ENCODE data around the gene MS4A14. TPM values are rescaled to one million over a fixed set of nuclear protein-coding genes. Genes with fewer than 3 reads are reported as not detected.

Gene MS4A14
- 1 to 10 TPM in 1 of 4 donors, under 1 TPM in 2, not detected in 1; 0.10 to 1.2 (median 0.38) TPM for total RNA-seq

- no peak within 1 kb of the TSS for H3K4me3 ChIP-seq (ENCODE audit: low read depth, poor library complexity, severe bottlenecking)
- no peak for DNase-seq (ENCODE audit: low spot score in 2 of 2)
- 66 to 69% methylated on average over 3 of the region's 3 CpGs for WGBS, 2 donors
- intact Hi-C loops (cut with DNase I; ENCODE audit: low total_unique reads): no loop called here
- TF ChIP-seq CTCF (IDR thresholded peaks at IDR 0.05) (no peak), POLR2A (IDR thresholded peaks at IDR 0.05) (no peak)
These were observed at the start of gene MS4A14 for GRCh38 chr11:60396382-60396781. MS4A14 (plus strand) TSS chr11:60396459; CDS start chr11:60396579, 120 bp downstream.

- TF ChIP-seq POLR2A (IDR thresholded peaks at IDR 0.05): no peak
- no peak for TF ChIP-seq CTCF (IDR thresholded peaks at IDR 0.05)
These were observed 49.0 kb upstream of the MS4A14 start for GRCh38 chr11:60347084-60347797.

GRCh38 chr11:60348116-60348515 is 48.1 kb upstream of the MS4A14 start:
- WGBS, 2 donors: 64 to 69% methylated on average over 2 of the region's 2 CpGs
- no peak for DNase-seq (ENCODE audit: low spot score in 2 of 2)
- no peak overlapping the region for H3K4me3 ChIP-seq (ENCODE audit: low read depth, poor library complexity, severe bottlenecking)
- intact Hi-C loops (cut with DNase I; ENCODE audit: low total_unique reads): loop anchor here (1.0 kb wide), 1 partner anchor 47 kb away; no protein-coding TSS in a partner anchor
- no peak for TF ChIP-seq POLR2A (IDR thresholded peaks at IDR 0.05)
- TF ChIP-seq CTCF (IDR thresholded peaks at IDR 0.05): no peak

More at GRCh38 chr11:60347084-60347797, 49.0 kb upstream of the MS4A14 start:
- no peak overlapping the region for H3K4me3 ChIP-seq (ENCODE audit: low read depth, poor library complexity, severe bottlenecking)
- DNase-seq (ENCODE audit: low spot score in 2 of 2): no peak
- 87 to 88% methylated on average over 2 of the region's 2 CpGs for WGBS, 2 donors
- intact Hi-C loops (cut with DNase I; ENCODE audit: low total_unique reads): no loop called here

- no peak overlapping the region for H3K4me3 ChIP-seq (ENCODE audit: low read depth, poor library complexity, severe bottlenecking)
- TF ChIP-seq POLR2A (IDR thresholded peaks at IDR 0.05) (no peak), CTCF (IDR thresholded peaks at IDR 0.05) (no peak)
- intact Hi-C loops (cut with DNase I; ENCODE audit: low total_unique reads): no loop called here
- no peak for DNase-seq (ENCODE audit: low spot score in 2 of 2)
- 88% methylated on average over 1 of the region's 1 CpG for WGBS, 2 donors
These were observed 46.3 kb upstream of the MS4A14 start for GRCh38 chr11:60349990-60350389.

GRCh38 chr11:60357771-60358170 is 38.5 kb upstream of the MS4A14 start:
- intact Hi-C loops (cut with DNase I; ENCODE audit: low total_unique reads): no loop called here
- WGBS, 2 donors: 22 to 27% methylated on average over 2 of the region's 2 CpGs
- DNase-seq (ENCODE audit: low spot score in 2 of 2): no peak
- TF ChIP-seq CTCF (IDR thresholded peaks at IDR 0.05): no peak
- no peak for TF ChIP-seq POLR2A (IDR thresholded peaks at IDR 0.05)
- no peak overlapping the region for H3K4me3 ChIP-seq (ENCODE audit: low read depth, poor library complexity, severe bottlenecking)
